ENCODE measurements around the gene BTF3. TPM values are rescaled to one million over a fixed set of nuclear protein-coding genes. Genes with fewer than 3 reads are reported as not detected.
"Not testable (repeated sequence)": the region's sequence is repeated elsewhere in the genome, so short reads cannot be mapped to it uniquely, and the experiment has no call there.

BTF3 gene
- total RNA-seq (2014; rRNA removed; shearing (Covaris generic)): 1,343 and 1,385 TPM in 2 replicates
- polyA plus RNA-seq (2014; cell fraction: nucleus; rRNA removed): 343 and 462 TPM in 2 replicates

DNA sequence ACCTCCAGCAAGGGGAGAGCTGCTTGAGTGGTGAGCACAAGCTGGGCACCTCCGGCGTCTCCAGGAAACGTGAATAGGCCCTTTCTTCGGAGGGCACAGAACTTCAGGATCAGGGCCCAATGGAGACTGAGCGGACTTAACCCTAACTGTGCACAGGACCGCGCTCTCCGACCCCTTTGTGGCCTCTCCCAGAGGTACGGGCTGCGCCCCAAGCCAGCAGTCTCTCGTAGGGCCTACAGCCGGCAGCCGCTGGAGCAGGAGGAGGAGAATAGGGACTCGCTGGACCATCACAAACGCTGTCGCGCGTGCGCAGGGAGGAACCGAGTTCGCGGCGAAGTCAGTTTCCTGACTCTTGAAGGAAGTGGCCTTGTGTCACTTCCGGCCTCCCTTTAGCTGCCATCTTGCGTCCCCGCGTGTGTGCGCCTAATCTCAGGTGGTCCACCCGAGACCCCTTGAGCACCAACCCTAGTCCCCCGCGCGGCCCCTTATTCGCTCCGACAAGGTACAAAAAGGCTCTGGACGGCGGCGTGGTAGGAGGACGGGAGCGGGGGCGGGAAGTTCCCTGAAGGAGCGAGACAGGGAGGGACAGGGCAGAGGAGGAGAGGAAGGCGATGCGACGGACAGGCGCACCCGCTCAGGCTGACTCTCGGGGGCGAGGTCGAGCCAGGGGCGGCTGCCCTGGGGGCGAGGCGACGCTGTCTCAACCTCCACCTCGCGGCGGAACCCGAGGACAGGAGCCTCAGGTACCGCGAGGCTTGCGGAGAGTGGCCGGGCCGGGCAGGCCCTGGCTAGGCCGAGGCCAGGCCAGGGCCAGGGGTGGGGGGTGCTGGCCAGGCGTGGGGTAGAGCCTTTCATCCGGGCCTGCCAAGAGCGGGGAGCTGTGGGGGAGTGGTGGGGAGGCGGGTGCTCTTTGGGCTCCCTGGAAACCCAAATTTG lies at the start of gene BTF3:
Gene BTF3, plus strand, starts transcription at position 386 of the 936 bp plus-strand sequence. Its CDS starts 226 bp downstream, at position 612.
- DNase-seq (ENCODE audit: extremely low read depth, low read depth): peak; percentile 97

DNA sequence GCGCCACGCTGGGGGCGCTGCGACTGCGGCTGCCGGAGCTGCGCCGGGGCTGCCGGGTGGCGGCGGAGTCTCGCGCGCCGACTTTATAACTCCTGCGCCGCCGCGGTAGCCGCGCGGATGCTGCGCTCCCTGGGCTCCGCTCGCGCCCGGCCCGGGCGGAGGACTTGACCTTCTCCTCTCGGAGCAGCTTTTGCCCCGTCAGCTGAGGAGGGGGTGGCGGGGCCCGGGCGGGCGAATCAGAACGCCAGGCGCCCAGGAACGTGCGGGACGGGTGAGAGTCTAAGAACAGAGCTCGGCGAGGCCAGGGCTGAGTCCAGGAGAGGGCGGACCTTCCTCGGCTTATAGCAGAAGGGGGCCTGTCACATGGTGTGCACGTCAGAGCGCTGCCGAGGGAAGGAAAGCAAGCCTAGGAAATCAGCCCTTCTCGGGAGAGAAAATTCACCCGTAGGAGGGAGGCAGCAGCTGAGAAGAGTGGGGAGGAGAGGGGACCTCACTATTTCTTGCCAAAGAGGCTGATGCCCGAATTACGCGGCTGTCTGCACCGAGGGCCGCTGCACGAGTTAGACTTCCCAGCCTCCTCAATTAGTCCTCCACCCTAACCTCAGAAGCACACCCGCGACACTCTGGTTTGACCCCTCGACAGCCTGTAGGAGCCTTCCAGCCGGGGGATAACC lies 49.6 kb upstream of the BTF3 start, which contains the start of gene FOXD1:
Gene FOXD1, minus strand, starts transcription at position 315 of the 674 bp plus-strand sequence. CDS start 415 bp downstream, outside the sequence.
- DNase-seq (ENCODE audit: extremely low read depth, low read depth): peak; percentile 90

GRCh38 chr5:73450137-73450536 lies 48.1 kb upstream of the BTF3 start:
- no peak for DNase-seq (ENCODE audit: extremely low read depth, low read depth)

- DNase-seq (ENCODE audit: extremely low read depth, low read depth): no peak
Measured at GRCh38 chr5:73450672-73451223, 47.5 kb upstream of the BTF3 start.

DNA sequence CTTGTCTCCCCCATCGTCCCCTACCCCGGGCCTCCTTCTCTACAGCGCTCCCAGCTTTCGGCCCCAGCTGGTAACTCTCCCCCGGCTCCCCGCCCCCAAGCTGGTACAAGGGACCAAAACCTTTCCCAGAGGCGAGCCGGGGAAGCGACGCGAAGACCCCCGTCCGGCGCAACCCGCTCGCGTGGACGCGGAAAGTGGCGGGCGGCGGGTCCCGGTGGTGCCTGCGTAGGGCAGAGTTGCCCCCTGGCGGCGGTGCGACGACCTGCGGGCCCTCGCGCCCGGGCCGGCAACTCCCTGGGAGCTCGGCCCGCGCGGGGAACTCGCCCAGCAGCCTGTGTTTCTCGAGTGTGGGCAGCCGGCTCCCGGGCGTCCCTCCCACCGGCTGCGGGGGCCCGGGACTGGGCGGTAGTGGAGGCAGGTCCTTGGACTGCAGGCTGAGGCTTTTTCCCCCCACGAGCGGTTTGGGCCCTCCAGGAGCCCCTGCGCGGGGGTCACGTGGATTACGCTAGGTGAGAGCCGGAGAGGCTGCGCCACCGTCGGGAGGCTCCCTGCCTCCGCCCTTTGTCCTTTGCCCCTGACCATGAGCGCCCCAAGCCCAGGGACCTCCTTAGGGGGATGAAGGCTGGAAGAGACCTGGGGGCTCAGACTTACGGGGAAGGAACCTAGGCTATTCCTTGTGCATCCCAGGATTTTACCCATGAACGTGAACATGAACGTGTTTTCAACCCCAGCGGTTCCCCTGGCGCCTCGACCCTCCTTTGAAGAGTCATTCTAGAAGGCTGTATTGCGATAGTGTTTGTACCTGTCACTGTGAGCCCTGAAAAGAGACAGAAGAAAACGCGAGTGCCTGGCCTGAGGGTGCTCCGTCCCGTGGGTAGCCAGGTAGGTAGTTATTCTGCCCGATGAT lies 46.8 kb upstream of the BTF3 start:
- peak; percentile 53 for DNase-seq (ENCODE audit: extremely low read depth, low read depth)

- DNase-seq (ENCODE audit: extremely low read depth, low read depth): no peak
Measured at GRCh38 chr5:73452215-73452614, 46.0 kb upstream of the BTF3 start.

- peak; percentile 71 for DNase-seq (ENCODE audit: extremely low read depth, low read depth)
Measured at GRCh38 chr5:73454379-73455036, 43.7 kb upstream of the BTF3 start.

- DNase-seq (ENCODE audit: extremely low read depth, low read depth): not testable (repeated sequence)
Measured at GRCh38 chr5:73456462-73456861, 41.8 kb upstream of the BTF3 start.

- DNase-seq (ENCODE audit: extremely low read depth, low read depth): no peak
Measured at GRCh38 chr5:73459366-73459765, 38.9 kb upstream of the BTF3 start.

GRCh38 chr5:73460133-73460532 lies 38.1 kb upstream of the BTF3 start:
- no peak for DNase-seq (ENCODE audit: extremely low read depth, low read depth)

GRCh38 chr5:73464016-73464745 lies 34.1 kb upstream of the BTF3 start:
- DNase-seq (ENCODE audit: extremely low read depth, low read depth): no peak

- DNase-seq (ENCODE audit: extremely low read depth, low read depth): not testable (repeated sequence)
Measured at GRCh38 chr5:73468638-73469037, 29.6 kb upstream of the BTF3 start.

GRCh38 chr5:73469878-73470277 lies 28.4 kb upstream of the BTF3 start:
- DNase-seq (ENCODE audit: extremely low read depth, low read depth): no peak

DNA sequence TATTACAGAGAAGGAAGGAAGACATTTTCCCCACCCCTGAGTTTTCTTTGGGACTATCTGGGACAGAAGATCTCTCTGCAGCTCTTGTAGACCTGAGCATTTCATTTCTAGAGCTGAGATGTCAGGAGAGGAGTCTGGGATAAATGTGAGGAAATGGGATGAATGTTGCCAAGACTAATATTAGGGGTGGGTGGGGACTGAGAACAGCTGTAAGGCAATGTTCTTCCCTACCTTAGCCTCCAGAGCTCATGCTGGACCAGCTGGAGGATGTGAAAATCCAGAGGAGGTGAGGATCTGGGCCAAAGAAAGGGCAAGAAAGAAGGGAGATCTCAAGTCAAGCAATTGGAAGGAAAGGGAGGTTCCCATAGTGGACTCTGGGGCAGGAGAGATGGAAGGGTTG lies 26.6 kb upstream of the BTF3 start:
- DNase-seq (ENCODE audit: extremely low read depth, low read depth): no peak

GRCh38 chr5:73472116-73472515 lies 26.1 kb upstream of the BTF3 start:
- DNase-seq (ENCODE audit: extremely low read depth, low read depth): no peak

DNA sequence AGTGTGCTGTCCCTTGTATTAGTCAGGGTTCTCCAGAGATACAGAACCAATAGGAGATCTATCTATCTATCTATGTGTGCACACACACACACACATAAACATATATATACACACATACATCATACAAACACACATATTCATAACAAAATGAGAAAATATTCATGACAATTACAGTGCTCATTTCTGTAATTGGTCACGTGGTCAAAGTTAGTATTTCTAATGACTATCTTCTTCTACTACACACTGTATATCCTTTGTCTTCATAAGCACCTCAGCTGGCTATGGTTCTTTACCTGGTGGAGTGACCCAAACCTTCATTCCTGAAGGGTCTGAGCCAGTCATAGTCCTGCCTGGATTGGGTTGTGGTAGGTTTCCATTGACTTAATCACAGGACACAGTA lies 17.7 kb upstream of the BTF3 start:
- no peak for DNase-seq (ENCODE audit: extremely low read depth, low read depth)

DNA sequence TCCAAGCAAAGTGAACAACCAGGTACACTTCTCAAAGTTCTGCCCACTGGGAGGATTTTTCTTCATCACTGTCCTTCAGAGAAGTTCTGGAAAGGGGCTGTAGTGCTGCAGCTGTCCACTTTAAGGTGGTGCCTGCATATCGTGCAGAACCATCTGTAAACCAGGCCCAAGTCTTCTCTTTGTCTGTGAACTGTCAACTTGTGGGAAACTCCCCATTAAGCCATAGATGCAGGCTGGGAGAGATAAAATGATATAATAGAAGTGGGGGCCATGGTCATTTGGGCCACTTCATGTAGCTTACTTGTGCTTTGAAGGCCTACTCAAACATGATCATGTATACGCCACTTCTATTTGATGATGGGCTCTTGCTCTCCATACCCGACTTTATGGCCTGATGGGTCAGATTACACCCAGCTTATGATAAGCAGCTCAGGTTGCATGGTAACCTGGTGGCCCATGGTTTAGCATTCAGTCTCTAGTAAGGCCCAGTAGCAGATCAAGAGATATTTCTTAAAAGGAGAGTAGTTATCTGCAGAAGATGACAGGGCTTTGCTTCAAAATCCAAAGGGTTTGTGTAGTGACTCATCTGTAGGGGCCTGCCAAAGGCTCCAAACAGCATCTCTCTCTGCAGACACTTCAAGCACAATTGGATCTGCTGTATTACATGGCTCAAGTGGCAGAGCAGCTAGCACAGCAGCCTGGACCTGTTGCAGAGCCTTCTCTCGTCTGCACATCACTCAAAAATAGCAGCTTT lies 15.7 kb upstream of the BTF3 start:
- no peak for DNase-seq (ENCODE audit: extremely low read depth, low read depth)

DNA sequence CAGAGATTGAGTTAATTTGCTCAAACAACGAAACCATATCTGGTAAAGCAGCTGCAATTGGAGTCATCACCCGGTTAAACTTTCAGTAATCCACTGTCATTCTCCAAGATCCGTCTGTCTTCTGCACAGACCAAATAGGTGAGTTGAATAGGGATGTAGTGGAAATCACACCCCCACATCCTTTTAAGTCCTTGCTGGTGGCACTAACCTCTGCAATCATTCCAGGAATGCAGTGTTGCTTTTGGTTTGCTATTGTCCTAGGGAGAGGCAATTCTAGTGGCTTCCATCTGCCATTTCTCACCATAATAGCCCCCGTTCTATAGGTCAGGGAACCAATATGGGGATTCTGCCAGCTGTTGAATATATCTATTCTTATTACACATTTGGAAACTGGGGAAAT lies 14.6 kb upstream of the BTF3 start:
- no peak for DNase-seq (ENCODE audit: extremely low read depth, low read depth)

Measured in NCI-H460 (cell line).